Measurements from ENCODE around the gene RIC8B. TPM values are rescaled to one million over a fixed set of nuclear protein-coding genes. Genes with fewer than 3 reads are reported as not detected.

Gene RIC8B
- total RNA-seq, 1 donor from 2014 or later, result 17.0 TPM

DNA sequence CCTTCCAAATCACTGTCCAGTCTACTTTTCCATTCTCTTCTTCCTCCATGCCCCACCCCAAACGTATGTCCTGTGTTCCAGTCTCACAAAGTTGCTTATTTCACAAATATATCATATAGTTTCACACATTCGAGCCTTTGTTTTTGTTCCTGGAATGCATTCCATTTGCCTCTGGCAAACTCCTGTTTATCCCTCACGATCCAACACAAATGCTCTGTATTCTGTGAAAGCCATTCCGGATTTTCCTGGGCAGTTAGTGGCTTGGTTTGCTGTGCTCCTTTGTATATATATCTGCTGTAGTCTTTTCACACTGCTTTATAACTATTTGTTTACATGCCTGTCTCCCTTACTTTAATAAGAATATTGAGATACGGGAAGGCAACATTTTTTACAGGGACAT lies 9.0 kb downstream of the RIC8B start:
- TF ChIP-seq, protein P1, sequence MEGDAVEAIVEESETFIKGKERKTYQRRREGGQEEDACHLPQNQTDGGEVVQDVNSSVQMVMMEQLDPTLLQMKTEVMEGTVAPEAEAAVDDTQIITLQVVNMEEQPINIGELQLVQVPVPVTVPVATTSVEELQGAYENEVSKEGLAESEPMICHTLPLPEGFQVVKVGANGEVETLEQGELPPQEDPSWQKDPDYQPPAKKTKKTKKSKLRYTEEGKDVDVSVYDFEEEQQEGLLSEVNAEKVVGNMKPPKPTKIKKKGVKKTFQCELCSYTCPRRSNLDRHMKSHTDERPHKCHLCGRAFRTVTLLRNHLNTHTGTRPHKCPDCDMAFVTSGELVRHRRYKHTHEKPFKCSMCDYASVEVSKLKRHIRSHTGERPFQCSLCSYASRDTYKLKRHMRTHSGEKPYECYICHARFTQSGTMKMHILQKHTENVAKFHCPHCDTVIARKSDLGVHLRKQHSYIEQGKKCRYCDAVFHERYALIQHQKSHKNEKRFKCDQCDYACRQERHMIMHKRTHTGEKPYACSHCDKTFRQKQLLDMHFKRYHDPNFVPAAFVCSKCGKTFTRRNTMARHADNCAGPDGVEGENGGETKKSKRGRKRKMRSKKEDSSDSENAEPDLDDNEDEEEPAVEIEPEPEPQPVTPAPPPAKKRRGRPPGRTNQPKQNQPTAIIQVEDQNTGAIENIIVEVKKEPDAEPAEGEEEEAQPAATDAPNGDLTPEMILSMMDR (IDR thresholded peaks at IDR 0.05), result no peak
- Mint-ChIP-seq H3K27ac (ENCODE audit: unreplicated experiment) (peak overlapping the region; percentile 72), H3K4me1 (ENCODE audit: unreplicated experiment) (peaks cover 15% of the 10 kb centered on the region), H3K36me3 (ENCODE audit: unreplicated experiment) (peaks cover 20% of the 10 kb centered on the region), H3K9me3 (ENCODE audit: unreplicated experiment) (no peaks in the 10 kb centered on the region), H3K27me3 (ENCODE audit: unreplicated experiment) (no peaks in the 10 kb centered on the region), H3K4me3 (ENCODE audit: unreplicated experiment) (no peak overlapping the region)
- no peak for DNase-seq (ENCODE audit: extremely low spot score, unreplicated experiment)

DNA sequence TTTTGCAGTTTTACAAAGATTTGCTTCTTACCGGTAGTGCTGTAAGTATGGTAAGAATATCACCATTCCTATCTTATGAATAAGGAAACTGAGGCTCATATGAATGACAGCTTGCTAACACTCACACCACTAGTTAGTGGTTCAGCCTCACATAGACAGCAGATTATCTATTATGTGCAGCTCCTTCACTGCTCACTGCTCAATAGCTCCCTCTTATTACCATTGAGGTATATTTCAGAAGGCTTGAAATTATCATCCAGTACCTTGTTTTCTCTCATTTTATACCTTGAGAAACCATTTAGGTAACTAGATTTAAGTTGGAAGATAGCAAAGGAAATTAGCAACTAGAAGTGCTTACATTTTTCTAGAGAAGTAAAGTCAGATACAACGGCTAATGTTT lies 15.5 kb downstream of the RIC8B start:
- Mint-ChIP-seq H3K4me1 (ENCODE audit: unreplicated experiment) (no peaks in the 10 kb centered on the region), H3K27ac (ENCODE audit: unreplicated experiment) (no peak overlapping the region), H3K4me3 (ENCODE audit: unreplicated experiment) (no peak overlapping the region), H3K36me3 (ENCODE audit: unreplicated experiment) (peaks cover 51% of the 10 kb centered on the region), H3K9me3 (ENCODE audit: unreplicated experiment) (peaks cover 6% of the 10 kb centered on the region), H3K27me3 (ENCODE audit: unreplicated experiment) (no peaks in the 10 kb centered on the region)
- DNase-seq (ENCODE audit: extremely low spot score, unreplicated experiment), result no peak
- TF ChIP-seq, protein P1 (IDR thresholded peaks at IDR 0.05), result peak; percentile 10

DNA sequence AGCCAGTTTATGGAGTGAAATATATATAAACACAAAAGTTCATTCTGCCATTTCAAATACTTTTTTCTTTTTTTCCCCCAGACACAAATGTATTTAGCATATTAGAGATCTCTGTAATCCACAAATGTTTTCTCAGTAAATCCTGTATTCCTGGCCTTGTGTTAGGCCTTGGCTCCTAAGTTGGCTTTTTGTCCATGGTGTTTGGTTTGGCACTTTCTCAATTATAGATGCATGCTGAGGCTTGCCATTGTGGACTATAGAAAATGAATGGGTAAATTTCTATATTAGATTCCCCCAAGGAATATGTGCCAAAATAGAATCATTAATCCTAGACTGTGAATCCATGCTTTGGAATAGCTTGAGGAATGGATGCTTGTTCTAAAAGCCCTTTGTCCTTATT lies 17.0 kb downstream of the RIC8B start:
- DNase-seq (ENCODE audit: extremely low spot score, unreplicated experiment), result no peak
- TF ChIP-seq, protein P1 (IDR thresholded peaks at IDR 0.05), result no peak
- Mint-ChIP-seq H3K9me3 (ENCODE audit: unreplicated experiment) (peaks cover 6% of the 10 kb centered on the region), H3K27me3 (ENCODE audit: unreplicated experiment) (no peaks in the 10 kb centered on the region), H3K27ac (ENCODE audit: unreplicated experiment) (no peak overlapping the region), H3K36me3 (ENCODE audit: unreplicated experiment) (peaks cover 49% of the 10 kb centered on the region), H3K4me3 (ENCODE audit: unreplicated experiment) (no peak overlapping the region), H3K4me1 (ENCODE audit: unreplicated experiment) (no peaks in the 10 kb centered on the region)

DNA sequence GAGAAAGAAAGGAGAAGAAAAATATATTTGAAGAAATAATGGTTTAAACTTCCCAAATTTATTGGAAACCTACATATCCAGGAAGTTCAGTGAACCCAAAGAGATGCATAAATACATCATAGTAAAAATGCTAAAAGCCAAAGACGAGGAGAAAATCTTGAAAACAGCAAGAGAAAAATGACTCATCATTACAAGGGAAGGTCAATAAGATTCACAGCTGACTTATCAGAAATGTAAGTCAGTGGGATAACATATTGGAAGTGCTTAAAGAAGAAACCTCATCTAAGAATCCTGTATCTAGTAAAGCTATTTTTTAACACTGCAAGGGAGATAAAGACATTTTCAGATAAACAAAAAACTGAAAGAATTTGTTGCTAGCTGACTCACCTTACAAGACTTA lies 19.9 kb downstream of the RIC8B start:
- H3K9me3 Mint-ChIP-seq (ENCODE audit: unreplicated experiment), result peaks cover 6% of the 10 kb centered on the region
- peaks cover 30% of the 10 kb centered on the region for H3K36me3 Mint-ChIP-seq (ENCODE audit: unreplicated experiment)
- TF ChIP-seq, protein P1 (IDR thresholded peaks at IDR 0.05), result no peak
- no peak for DNase-seq (ENCODE audit: extremely low spot score, unreplicated experiment)
- H3K4me3 Mint-ChIP-seq (ENCODE audit: unreplicated experiment), result no peak overlapping the region
- no peaks in the 10 kb centered on the region for H3K4me1 Mint-ChIP-seq (ENCODE audit: unreplicated experiment)
- no peak overlapping the region for H3K27ac Mint-ChIP-seq (ENCODE audit: unreplicated experiment)
- H3K27me3 Mint-ChIP-seq (ENCODE audit: unreplicated experiment), result no peaks in the 10 kb centered on the region

DNA sequence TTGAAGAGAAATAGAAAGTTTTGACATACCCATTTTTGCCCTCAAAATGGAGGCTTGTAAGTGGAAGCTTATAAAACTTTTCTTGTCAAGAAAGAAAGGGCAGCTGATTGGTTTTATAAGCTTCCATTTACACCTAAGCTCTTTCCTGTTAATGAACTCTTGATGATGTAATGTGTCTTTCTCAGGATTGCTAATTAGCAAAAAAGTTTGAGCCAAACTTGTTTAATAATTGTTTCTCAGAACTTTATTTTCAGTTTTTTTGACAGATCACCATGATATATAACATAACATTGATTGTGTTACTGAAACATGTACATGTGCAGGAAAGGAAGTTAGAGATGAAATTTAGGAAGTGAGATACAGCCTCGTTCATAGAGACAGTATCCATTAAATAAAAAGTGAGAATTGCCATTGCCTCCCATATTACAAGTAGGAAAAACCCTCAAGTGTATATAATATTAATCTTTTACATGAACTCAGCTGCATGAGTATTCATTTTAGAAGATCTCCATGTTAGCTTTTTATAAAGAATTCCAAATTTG lies 26.8 kb downstream of the RIC8B start:
- Mint-ChIP-seq H3K36me3 (ENCODE audit: unreplicated experiment) (peaks cover 16% of the 10 kb centered on the region), H3K4me1 (ENCODE audit: unreplicated experiment) (peaks cover 5% of the 10 kb centered on the region), H3K4me3 (ENCODE audit: unreplicated experiment) (no peak overlapping the region), H3K27ac (ENCODE audit: unreplicated experiment) (no peak overlapping the region), H3K27me3 (ENCODE audit: unreplicated experiment) (no peaks in the 10 kb centered on the region), H3K9me3 (ENCODE audit: unreplicated experiment) (no peaks in the 10 kb centered on the region)
- TF ChIP-seq, protein P1 (IDR thresholded peaks at IDR 0.05), result no peak
- DNase-seq (ENCODE audit: extremely low spot score, unreplicated experiment), result no peak
